Pancreas (tissue), 10 donors: ENCODE results near the gene SMC1A. TPM values are rescaled to one million over a fixed set of nuclear protein-coding genes. Genes with fewer than 3 reads are reported as not detected.
"Not testable (repeated sequence)": the region's sequence is repeated elsewhere in the genome, so short reads cannot be mapped to it uniquely, and the experiment has no call there.

Experiments used
- ATAC-seq, 4 donors: fragments of 200-7000 bp; cut with Tn5 transposase; one replicate each; pipeline versions ENCODE4 v1.8.0 to v1.9.1; 2020; ENCODE audit warnings: mild to moderate bottlenecking in 4 of 4, moderate library complexity in 4 of 4
- DNase-seq, 6 donors: peaks; one replicate each; pipeline ENCODE4 v3.0.0-alpha.2; 2020
- FAIRE-seq: peaks from 2 replicates; lab custom pipeline; 2012; peaks lifted over from hg19 to GRCh38; lab: Jason Lieb, UNC
- H3K27ac ChIP-seq, 4 donors: fragments of 200-600 bp; sonication (generic); 1 replicate in 3 of 4; 2 replicates in 1 of 4; pipeline versions ENCODE4 v1.5.0 to v1.8.0; 2020
- H3K27me3 ChIP-seq, 4 donors: fragments of 200-600 bp; one replicate each; pipeline ENCODE4 v1.8.0; 2021
- H3K36me3 ChIP-seq, 3 donors: fragments of 200-600 bp; sonication (generic) in 1 of 3; one replicate each; pipeline versions ENCODE4 v1.5.0 to v1.8.0; 2020 to 2021
- H3K4me1 ChIP-seq, 3 donors: fragments of 200-600 bp; one replicate each; pipeline ENCODE4 v1.8.0; 2021
- H3K4me3 ChIP-seq, 4 donors: fragments of 200-600 bp; sonication (generic) in 2 of 4; one replicate each; pipeline versions ENCODE4 v1.5.0 to v1.8.0; 2020 to 2021
- H3K9me3 ChIP-seq, 4 donors: fragments of 200-600 bp; one replicate each; pipeline ENCODE4 v1.8.0; 2021
- WGBS, 2 donors: extraction: QIAGEN DNeasy Blood & Tissue Kit; methylation state at CpG; one replicate each; pipeline ENCODE4 v1.1.7; 2013; 5-methylcytosine and 5-hydroxymethylcytosine counted together
- intact Hi-C, 3 donors: fragments of 100-400 bp; cut with DNase I; formaldehyde crosslinking; loops; one replicate each; pipeline versions ENCODE4 v1.11.1 to v1.14.2; 2022
- polyA plus RNA-seq, 2 donors: library from polyadenylated mRNA; stranded (reverse); fragments of 200-250 nt; gene quantifications; one replicate each; pipeline ENCODE4 v1.2.3, GENCODE V29; 2013
- total RNA-seq, 6 donors: library from RNA; stranded (reverse); fragmentation: NEBNext Ultra II Directional in 4 of 6; extraction: Animal tissue kit (Norgen Biotek cat#: 25700) in 4 of 6; gene quantifications; one replicate each; pipeline versions ENCODE4 v1.2.1 to v1.2.4, GENCODE V29; 2021 to 2023
- TF ChIP-seq, protein P1 (sequence below), 4 donors: fragments of 200-600 bp; sonication (generic) in 3 of 4; IDR thresholded peaks; one replicate each; pipeline versions ENCODE4 v1.5.0 to v1.8.0; 2021; ENCODE audit warnings: antibody characterized with exemption in 4 of 4
- donor health status: healthy with polysubstance abuse.
- donor health status: DM: no; HTN: no; CAD: no; lungs with moderate emphysema.
- donor health status: DM: no; HTN: no; CAD: no.
- donor health status: control.
- donor health status: control.
- donor health status: Bipolar disorder and iron deficiency.
- donor health status: DM: yes; HTN: yes; CAD: no.
- donor health status: DM: no; HTN: no; CAD: no.
- donor health status: DM: no; HTN: no; CAD: no.
- donor health status: DM: yes; HTN: yes; CAD: no.

SMC1A gene
- 10 to 100 TPM; 17.0 to 38.2 (median 24.3) TPM for total RNA-seq
- polyA plus RNA-seq, result 1 to 10 TPM; 6.1 to 6.8 TPM

DNA sequence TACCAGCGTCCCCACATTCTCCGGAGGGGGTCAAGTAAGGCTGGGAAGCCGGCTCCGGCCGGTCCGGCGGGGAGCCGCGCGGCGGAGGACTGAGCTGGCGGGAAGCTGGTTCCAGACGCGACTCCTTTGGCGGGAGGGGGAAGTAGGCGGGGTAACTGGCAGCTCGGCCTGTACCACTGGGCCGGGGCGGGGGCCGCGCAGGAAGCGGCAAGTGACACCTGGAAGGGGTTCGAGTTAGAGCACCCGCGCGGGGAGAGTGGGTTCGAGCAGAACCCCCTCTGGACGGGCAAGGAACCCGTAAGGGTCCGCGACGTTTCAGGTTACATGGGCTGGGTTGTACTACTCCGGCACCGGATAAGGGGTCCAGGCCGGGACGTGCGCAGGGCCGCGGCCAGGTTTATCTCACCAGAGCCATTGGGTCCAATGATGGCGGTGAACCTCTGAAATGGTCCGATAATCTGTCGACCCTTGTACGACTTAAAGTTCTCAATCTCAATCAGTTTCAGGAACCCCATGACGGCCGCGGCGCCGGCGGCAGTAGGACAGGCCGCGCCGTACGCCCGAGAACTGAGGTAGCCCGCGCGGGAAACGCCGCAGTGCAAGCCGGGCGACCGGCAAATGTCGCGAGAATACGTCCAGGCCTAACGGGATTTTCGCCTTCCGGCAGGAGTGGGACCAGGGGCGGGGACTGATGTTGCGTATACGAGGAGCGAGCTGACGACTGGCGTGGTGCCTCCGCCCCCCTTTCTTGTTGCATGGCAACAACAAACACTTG is at the start of gene SMC1A:
SMC1A (minus strand) TSS at position 569 of the 775 bp plus-strand sequence; CDS start at position 515, 54 bp downstream.
- WGBS, 2 donors, result 0 to 2% methylated on average over 70 to 75 of the region's 75 CpGs
- H3K9me3 ChIP-seq, result no peaks in the 10 kb centered on the region
- DNase-seq (peak; percentile 96 to 100 (median 99)), FAIRE-seq (peak; percentile 99), ATAC-seq (peak; percentile 92 to 97 (median 96))
- TF ChIP-seq, protein P1, sequence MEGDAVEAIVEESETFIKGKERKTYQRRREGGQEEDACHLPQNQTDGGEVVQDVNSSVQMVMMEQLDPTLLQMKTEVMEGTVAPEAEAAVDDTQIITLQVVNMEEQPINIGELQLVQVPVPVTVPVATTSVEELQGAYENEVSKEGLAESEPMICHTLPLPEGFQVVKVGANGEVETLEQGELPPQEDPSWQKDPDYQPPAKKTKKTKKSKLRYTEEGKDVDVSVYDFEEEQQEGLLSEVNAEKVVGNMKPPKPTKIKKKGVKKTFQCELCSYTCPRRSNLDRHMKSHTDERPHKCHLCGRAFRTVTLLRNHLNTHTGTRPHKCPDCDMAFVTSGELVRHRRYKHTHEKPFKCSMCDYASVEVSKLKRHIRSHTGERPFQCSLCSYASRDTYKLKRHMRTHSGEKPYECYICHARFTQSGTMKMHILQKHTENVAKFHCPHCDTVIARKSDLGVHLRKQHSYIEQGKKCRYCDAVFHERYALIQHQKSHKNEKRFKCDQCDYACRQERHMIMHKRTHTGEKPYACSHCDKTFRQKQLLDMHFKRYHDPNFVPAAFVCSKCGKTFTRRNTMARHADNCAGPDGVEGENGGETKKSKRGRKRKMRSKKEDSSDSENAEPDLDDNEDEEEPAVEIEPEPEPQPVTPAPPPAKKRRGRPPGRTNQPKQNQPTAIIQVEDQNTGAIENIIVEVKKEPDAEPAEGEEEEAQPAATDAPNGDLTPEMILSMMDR (IDR thresholded peaks at IDR 0.05), result no peak
- peak within 1 kb of the TSS; percentile 81 to 93 (median 88) for H3K27ac ChIP-seq
- intact Hi-C loops, result no loop called here
- H3K4me3 ChIP-seq, result peak within 1 kb of the TSS; percentile 77 to 95 (median 86)
- H3K36me3 ChIP-seq, result no peaks in the 10 kb centered on the region
- H3K4me1 ChIP-seq, result peaks cover 0 to 13% (median 9%) of the 10 kb centered on the region in 3 donors
- no peaks in the 10 kb centered on the region for H3K27me3 ChIP-seq

DNA sequence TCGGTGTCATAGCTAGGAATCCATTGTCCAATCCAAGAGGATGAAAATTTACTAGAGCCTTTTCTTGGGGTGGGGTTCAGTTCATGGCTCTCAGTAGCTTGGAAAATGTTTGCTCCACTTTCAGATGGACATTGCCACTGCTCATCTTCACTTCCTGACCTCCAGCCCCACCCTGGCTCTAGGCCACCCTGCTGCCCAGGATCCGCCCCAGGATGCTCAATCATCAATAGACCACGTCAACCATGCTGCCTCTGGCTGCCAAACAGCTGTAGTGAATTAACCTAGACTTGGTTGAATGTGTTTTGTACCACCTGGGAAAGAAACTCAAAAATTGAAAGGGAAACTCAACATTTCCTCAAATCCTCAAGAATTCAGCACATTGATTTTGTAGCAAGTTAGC is 48.9 kb upstream of the SMC1A start:
- no peak overlapping the region for H3K27ac ChIP-seq
- no peaks in the 10 kb centered on the region for H3K36me3 ChIP-seq
- no peak for ATAC-seq
- H3K4me3 ChIP-seq, result no peak overlapping the region
- 70 to 85% methylated on average over 3 of the region's 3 CpGs for WGBS, 2 donors
- no peak for FAIRE-seq
- intact Hi-C loops, result no loop called here
- H3K4me1 ChIP-seq, result no peaks in the 10 kb centered on the region
- peaks cover 0 to 19% (median 0%) of the 10 kb centered on the region in 4 donors for H3K27me3 ChIP-seq
- no peaks in the 10 kb centered on the region for H3K9me3 ChIP-seq
- TF ChIP-seq, protein P1 (IDR thresholded peaks at IDR 0.05), result no peak
- no peak for DNase-seq

DNA sequence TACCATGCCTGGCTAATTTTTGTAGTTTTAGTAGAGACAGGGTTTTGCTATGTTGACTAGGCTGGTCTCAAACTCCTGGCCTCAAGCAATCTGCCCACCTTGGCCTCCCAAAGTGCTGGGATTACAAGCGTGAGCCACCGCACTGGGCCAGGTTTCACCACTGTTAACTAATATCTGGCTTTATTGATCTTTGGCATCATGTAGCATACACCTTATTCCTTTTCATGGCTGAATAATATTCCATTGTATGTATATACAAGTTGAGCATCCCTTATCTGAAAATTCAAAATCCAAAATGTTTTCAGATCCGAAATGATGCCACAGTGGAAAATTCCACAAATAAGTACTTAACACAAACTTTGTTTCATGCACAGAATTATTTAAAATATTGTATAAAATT is 46.2 kb upstream of the SMC1A start:
- DNase-seq, H3K4me1 ChIP-seq, H3K36me3 ChIP-seq, intact Hi-C loops, FAIRE-seq, H3K27ac ChIP-seq, H3K4me3 ChIP-seq, ATAC-seq, H3K9me3 ChIP-seq: not testable (repeated sequence)
- 75 to 77% methylated on average over 3 of the region's 3 CpGs for WGBS, 2 donors
- peaks cover 0 to 19% (median 0%) of the 10 kb centered on the region in 4 donors for H3K27me3 ChIP-seq

DNA sequence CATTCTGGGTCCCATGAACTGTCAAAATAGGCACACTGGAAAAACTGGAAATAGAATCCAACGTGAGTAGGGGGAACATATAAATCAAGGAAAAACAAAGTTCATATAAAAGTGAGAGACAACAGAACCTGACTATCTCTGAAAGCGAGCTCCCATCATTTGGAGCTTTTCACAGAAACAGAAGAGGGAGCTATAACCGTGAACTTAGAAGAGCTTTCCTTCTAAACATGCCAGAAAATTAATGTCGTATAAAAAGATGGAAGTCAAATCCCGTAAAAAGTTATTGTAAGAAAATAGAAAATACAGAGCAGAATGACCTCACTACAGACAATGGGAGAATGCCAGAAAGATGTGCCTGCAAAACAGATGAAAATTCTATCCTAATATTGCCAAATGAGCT is 35.6 kb upstream of the SMC1A start:
- ATAC-seq, result no peak
- Histone ChIP-seq H3K27me3 (peaks cover 0 to 3% (median 2%) of the 10 kb centered on the region in 4 donors), H3K36me3 (no peaks in the 10 kb centered on the region), H3K4me3 (no peak overlapping the region), H3K27ac (no peak overlapping the region), H3K9me3 (no peaks in the 10 kb centered on the region), H3K4me1 (no peaks in the 10 kb centered on the region)
- 34 to 47% methylated on average over 5 of the region's 5 CpGs for WGBS, 2 donors
- TF ChIP-seq, protein P1 (IDR thresholded peaks at IDR 0.05), result no peak
- FAIRE-seq, result peak; percentile 39
- no peak for DNase-seq
- intact Hi-C loops, result no loop called here

DNA sequence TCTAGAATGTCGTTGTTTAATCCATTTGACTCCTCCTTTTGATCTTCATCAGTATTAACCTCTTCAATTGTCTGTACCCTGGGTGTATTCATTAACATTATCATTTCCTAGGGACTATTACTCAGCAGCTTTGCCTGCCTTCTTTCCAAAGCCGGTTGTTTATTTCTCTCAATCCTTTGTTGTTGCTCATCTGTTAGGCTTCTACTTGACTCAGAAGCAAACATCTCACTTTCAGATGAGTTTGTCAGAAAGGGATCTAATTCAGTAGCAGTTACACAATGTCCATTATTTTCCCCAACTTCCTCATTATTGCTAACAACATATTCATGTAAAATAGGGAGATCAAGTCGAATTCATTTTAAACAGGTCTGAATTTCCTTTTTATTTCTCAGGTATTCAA is 33.8 kb upstream of the SMC1A start:
- Histone ChIP-seq H3K27ac (no peak overlapping the region), H3K27me3 (peaks cover 0 to 3% (median 2%) of the 10 kb centered on the region in 4 donors), H3K9me3 (no peaks in the 10 kb centered on the region), H3K4me3 (no peak overlapping the region), H3K4me1 (no peaks in the 10 kb centered on the region), H3K36me3 (no peaks in the 10 kb centered on the region)
- DNase-seq (no peak), ATAC-seq (no peak), FAIRE-seq (peak; percentile 57)
- TF ChIP-seq, protein P1 (IDR thresholded peaks at IDR 0.05), result no peak
- intact Hi-C loops, result no loop called here
- WGBS, 2 donors, result 42 to 55% methylated on average over 3 of the region's 3 CpGs
